ENCODE measurements around the gene ZSWIM6. TPM values are rescaled to one million over a fixed set of nuclear protein-coding genes. Genes with fewer than 3 reads are reported as not detected.

Gene ZSWIM6
- polyA plus RNA-seq, 2 of the 4 experiments (the other 2 are of a cell fraction), result 8.9 to 18.0 TPM

DNA sequence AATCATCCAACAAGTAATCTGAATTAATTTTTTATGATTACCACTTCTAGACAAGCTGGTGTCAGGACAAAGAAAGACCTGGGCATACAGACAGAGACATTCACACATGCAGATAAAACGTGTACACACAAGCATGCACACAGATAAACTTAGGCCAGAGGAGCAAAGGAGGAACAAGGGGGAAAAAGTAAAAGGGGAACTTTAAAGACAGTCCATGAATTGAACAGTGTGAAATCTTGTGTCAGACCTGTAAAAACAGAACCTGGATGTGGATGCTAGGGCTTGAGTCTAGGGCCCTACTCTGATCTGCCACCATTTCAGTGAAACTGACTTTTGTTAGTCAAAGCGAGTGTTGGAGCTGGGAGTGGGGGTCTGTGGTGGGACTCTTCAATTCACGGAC, 11.2 kb upstream of the ZSWIM6 start:
- H3K9me3 ChIP-seq, result no peaks in the 10 kb centered on the region
- H3K4me3 ChIP-seq, result no peak overlapping the region
- ATAC-seq (no peak), DNase-seq (ENCODE audit: low read depth in 1 of 2, low spot score in 1 of 2) (no peak), FAIRE-seq (no peak)
- WGBS (ENCODE audit: missing lambda C conversion rate), result 86% methylated on average over 3 of the region's 3 CpGs
- H3K27ac ChIP-seq, result 0 out of 6 replicates have a peak overlapping the region, but pooled peaks of 1 of the 2 experiments have one; percentile 3
- TF ChIP-seq, protein P1, sequence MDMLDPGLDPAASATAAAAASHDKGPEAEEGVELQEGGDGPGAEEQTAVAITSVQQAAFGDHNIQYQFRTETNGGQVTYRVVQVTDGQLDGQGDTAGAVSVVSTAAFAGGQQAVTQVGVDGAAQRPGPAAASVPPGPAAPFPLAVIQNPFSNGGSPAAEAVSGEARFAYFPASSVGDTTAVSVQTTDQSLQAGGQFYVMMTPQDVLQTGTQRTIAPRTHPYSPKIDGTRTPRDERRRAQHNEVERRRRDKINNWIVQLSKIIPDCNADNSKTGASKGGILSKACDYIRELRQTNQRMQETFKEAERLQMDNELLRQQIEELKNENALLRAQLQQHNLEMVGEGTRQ (IDR thresholded peaks at IDR 0.05), result no peak
- TF ChIP-seq ZSCAN20 (CRISPR knock-in tag; IDR thresholded peaks at IDR 0.05), result no peak
- TF ChIP-seq EHMT2 (IDR thresholded peaks at IDR 0.05; ENCODE audit: low read depth), result no peak
- TF ChIP-seq, protein P2, sequence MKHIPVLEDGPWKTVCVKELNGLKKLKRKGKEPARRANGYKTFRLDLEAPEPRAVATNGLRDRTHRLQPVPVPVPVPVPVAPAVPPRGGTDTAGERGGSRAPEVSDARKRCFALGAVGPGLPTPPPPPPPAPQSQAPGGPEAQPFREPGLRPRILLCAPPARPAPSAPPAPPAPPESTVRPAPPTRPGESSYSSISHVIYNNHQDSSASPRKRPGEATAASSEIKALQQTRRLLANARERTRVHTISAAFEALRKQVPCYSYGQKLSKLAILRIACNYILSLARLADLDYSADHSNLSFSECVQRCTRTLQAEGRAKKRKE (CRISPR knock-in tag; IDR thresholded peaks at IDR 0.05; ENCODE audit: low read depth), result no peak
- peaks cover 18% of the 10 kb centered on the region for H3K4me1 ChIP-seq
- H3K4me2 ChIP-seq, result no peak overlapping the region
- ChIA-PET CTCF (interaction anchor here (0.6 to 2.8 kb wide), 8 partner anchors 8 to 339 kb away, joined by 3 to 15 read pairs (median 4); no protein-coding TSS in a partner anchor), POLR2A (interaction anchor here (2.6 kb wide), 1 partner anchor 10 kb away, joined by 8 read pairs; no protein-coding TSS in a partner anchor)

DNA sequence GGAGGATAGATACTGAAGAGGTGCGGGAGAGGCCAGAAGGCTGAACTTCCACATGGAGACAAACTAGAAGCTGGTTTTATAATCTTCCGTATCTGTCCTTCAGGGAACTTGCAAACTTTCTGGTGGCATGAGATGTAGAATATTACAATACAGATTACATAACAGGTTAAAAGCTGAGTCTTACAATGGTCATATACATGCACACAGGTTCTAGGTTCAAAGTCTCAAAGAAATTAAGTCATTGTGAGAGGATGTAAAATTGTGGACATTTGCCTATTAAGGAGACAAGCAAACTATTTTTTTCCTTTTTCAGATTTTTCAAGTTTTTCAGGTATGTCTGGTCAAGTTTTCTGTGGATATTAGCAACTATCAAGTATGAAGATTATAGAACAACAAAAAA, 10.4 kb upstream of the ZSWIM6 start:
- no peaks in the 10 kb centered on the region for H3K9me3 ChIP-seq
- no peak for ATAC-seq
- ChIA-PET POLR2A (interaction anchor here (2.6 kb wide), 1 partner anchor 10 kb away, joined by 8 read pairs; no protein-coding TSS in a partner anchor), CTCF (interaction anchor here (1.2 to 2.8 kb wide), 4 partner anchors 9 to 338 kb away, joined by 3 to 15 read pairs (median 4); no protein-coding TSS in a partner anchor)
- no peak for FAIRE-seq
- TF ChIP-seq JUNB (IDR thresholded peaks at IDR 0.05) (no peak), MAFK (IDR thresholded peaks at IDR 0.05; ENCODE audit: partially characterized antibody) (no peak), EP300 (IDR thresholded peaks at IDR 0.05) (no peak), HOXA7 (CRISPR knock-in tag; IDR thresholded peaks at IDR 0.05) (no peak), MAZ (IDR thresholded peaks at IDR 0.05; ENCODE audit: borderline replicate concordance, low read depth, low read length) (no peak), HOXB5 (CRISPR knock-in tag; IDR thresholded peaks at IDR 0.05) (no peak), SMC3 (IDR thresholded peaks at IDR 0.05) (no peak), TP53 (CRISPR knock-in tag; IDR thresholded peaks at IDR 0.05) (no peak), HDAC2 (IDR thresholded peaks at IDR 0.05) (no peak), POLR2A (IDR thresholded peaks at IDR 0.05; ENCODE audit: low read length) (no peak)
- TF ChIP-seq, protein P3, sequence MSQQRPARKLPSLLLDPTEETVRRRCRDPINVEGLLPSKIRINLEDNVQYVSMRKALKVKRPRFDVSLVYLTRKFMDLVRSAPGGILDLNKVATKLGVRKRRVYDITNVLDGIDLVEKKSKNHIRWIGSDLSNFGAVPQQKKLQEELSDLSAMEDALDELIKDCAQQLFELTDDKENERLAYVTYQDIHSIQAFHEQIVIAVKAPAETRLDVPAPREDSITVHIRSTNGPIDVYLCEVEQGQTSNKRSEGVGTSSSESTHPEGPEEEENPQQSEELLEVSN (IDR thresholded peaks at IDR 0.05; ENCODE audit: borderline replicate concordance, low read depth), result no peak
- WGBS (ENCODE audit: missing lambda C conversion rate), result 96% methylated on average over 2 of the region's 2 CpGs
- H3K4me2 ChIP-seq, result no peak overlapping the region
- peaks cover 18% of the 10 kb centered on the region for H3K4me1 ChIP-seq
- no peak overlapping the region for H3K27ac ChIP-seq
- no peak for DNase-seq (ENCODE audit: low read depth in 1 of 2, low spot score in 1 of 2)
- no peak overlapping the region for H3K4me3 ChIP-seq

DNA sequence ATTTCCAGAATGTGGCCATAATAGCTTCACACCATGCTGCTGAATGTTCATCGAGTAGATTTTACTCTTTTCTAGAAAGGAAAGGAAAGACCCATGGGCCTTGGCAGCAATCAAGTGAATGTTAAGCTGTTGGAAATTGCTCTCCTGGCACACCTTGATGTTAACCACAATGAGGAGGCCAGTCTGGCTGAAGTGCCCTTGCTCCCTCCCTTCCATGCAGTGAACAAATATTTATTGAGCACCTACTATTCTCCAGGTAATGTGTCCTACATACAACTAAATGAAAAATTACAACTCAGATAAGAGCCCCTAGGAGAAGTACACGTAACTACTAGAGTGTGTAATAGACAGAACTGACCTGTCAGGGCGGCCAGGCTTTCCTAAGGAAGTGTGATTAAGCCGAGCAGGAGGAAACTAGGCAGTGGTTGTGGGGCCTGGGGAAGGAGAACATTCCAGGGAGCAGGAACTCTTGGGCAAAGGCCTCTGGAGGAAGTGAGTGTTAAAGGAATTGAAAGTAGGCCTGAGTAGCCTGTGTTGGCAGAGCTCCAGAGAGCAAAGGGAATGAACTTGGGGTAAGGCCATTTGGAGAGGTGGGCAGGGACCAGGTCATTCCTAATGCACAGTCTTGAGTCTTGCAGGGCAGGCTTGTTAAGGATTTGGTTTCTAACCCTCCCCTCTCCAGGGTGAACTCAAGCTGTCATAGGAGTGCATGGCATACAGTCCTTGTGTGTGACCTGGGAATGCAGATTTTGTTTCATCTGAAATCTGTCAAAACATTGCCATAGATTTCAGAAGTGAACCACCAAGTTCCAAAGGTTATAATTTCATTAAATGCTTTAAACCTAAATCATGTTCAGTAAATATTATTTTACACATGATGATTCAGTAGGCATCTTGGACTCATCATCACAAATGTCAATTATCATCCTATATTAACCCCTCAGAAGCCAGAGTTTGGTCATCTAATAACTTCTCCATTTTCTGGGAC, 9.0 kb upstream of the ZSWIM6 start:
- Histone ChIP-seq H3K9me3 (no peaks in the 10 kb centered on the region), H3K27ac (peak overlapping the region in 1 of 2 experiments; percentile 37; a peak in 4 of 6 replicates), H3K4me2 (peak overlapping the region; percentile 44), H3K4me3 (no peak overlapping the region), H3K4me1 (peaks cover 25% of the 10 kb centered on the region)
- POLR2A ChIA-PET, result no interaction called here
- CTCF ChIA-PET, result interaction anchor here (0.7 to 2.8 kb wide), 2 partner anchors 8 to 366 kb away, joined by 3 to 15 read pairs; no protein-coding TSS in a partner anchor
- DNase-seq (ENCODE audit: low read depth in 1 of 2, low spot score in 1 of 2), result no peak
- 88% methylated on average over 4 of the region's 4 CpGs for WGBS (ENCODE audit: missing lambda C conversion rate)
- no peak for FAIRE-seq
- TF ChIP-seq RCOR1 (IDR thresholded peaks at IDR 0.05; ENCODE audit: low read depth, low read length) (no peak), GATA3 (IDR thresholded peaks at IDR 0.05; ENCODE audit: borderline replicate concordance) (no peak), POLR2AphosphoS2 (conservative IDR thresholded peaks at IDR 0.05; ENCODE audit: low read length) (no peak)
- peak in 1 of 2 experiments; percentile 47; a peak in 3 of 6 replicates for ATAC-seq
